ENCODE results near the gene LRRC58. TPM values are rescaled to one million over a fixed set of nuclear protein-coding genes. Genes with fewer than 3 reads are reported as not detected.

Gene LRRC58
- polyA plus RNA-seq, 2 of the 4 experiments (the other 2 are of a cell fraction), result 14.8 to 29.9 TPM

- ChIA-PET POLR2A (no interaction called here), CTCF (interaction anchor here (1.5 kb wide), 1 partner anchor 12 kb away, joined by 3 read pairs; no protein-coding TSS in a partner anchor)
- no peak for DNase-seq (ENCODE audit: low read depth in 1 of 2, low spot score in 1 of 2)
- WGBS (ENCODE audit: missing lambda C conversion rate), result 93% methylated on average over 24 of the region's 24 CpGs
- no peaks in the 10 kb centered on the region for H3K4me1 ChIP-seq
- no peak overlapping the region for H3K4me2 ChIP-seq
- H3K4me3 ChIP-seq, result no peak overlapping the region
- TF ChIP-seq HOXB13 (CRISPR knock-in tag; IDR thresholded peaks at IDR 0.05; ENCODE audit: low read depth) (no peak), ESRRA (IDR thresholded peaks at IDR 0.05; ENCODE audit: borderline replicate concordance, low read length) (no peak), NR3C1 (IDR thresholded peaks at IDR 0.05) (no peak), HES2 (IDR thresholded peaks at IDR 0.05) (no peak), CEBPB (IDR thresholded peaks at IDR 0.05) (no peak), ZSCAN20 (CRISPR knock-in tag; IDR thresholded peaks at IDR 0.05) (no peak), NPAS2 (CRISPR knock-in tag; IDR thresholded peaks at IDR 0.05; ENCODE audit: borderline replicate concordance) (no peak), MAX (IDR thresholded peaks at IDR 0.05) (no peak), CHD2 (IDR thresholded peaks at IDR 0.05; ENCODE audit: low read length, partially characterized antibody) (no peak), CTCF (IDR thresholded peaks at IDR 0.05) (no peak), BHLHE40 (IDR thresholded peaks at IDR 0.05; ENCODE audit: low read depth, low read length) (no peak)
- FAIRE-seq, result no peak
- no peaks in the 10 kb centered on the region for H3K9me3 ChIP-seq
- no peak for ATAC-seq
- H3K27ac ChIP-seq, result no peak overlapping the region
These were observed 37.0 kb downstream of the LRRC58 start for GRCh38 chr3:120311863-120312794.

GRCh38 chr3:120306519-120307455 lies 42.4 kb downstream of the LRRC58 start:
- no peak for FAIRE-seq
- TF ChIP-seq NR3C1 (IDR thresholded peaks at IDR 0.05) (no peak), JUNB (IDR thresholded peaks at IDR 0.05) (no peak), TFCP2L1 (CRISPR knock-in tag; IDR thresholded peaks at IDR 0.05) (no peak), RAD21 (conservative IDR thresholded peaks at IDR 0.05 in 1 of 2, IDR thresholded peaks at IDR 0.05 in 1 of 2) (no peak), POLR2A (IDR thresholded peaks at IDR 0.05; ENCODE audit: low read length) (no peak), FOSB (CRISPR knock-in tag; IDR thresholded peaks at IDR 0.05) (no peak), ESRRA (IDR thresholded peaks at IDR 0.05; ENCODE audit: borderline replicate concordance, low read length) (no peak), MAX (IDR thresholded peaks at IDR 0.05) (no peak), GATA3 (IDR thresholded peaks at IDR 0.05; ENCODE audit: borderline replicate concordance) (no peak), CBX2 (IDR thresholded peaks at IDR 0.05; ENCODE audit: borderline replicate concordance, low read depth) (no peak), E2F6 (IDR thresholded peaks at IDR 0.05; ENCODE audit: borderline replicate concordance, low read depth) (no peak)
- H3K27ac ChIP-seq, result no peak overlapping the region
- DNase-seq (ENCODE audit: low read depth in 1 of 2, low spot score in 1 of 2), result no peak
- ChIA-PET POLR2A (no interaction called here), CTCF (no interaction called here)
- no peak overlapping the region for H3K4me3 ChIP-seq
- WGBS (ENCODE audit: missing lambda C conversion rate), result 96% methylated on average over 70 of the region's 72 CpGs
- H3K4me1 ChIP-seq, result no peaks in the 10 kb centered on the region
- no peak for ATAC-seq
- no peak overlapping the region for H3K4me2 ChIP-seq
- no peaks in the 10 kb centered on the region for H3K9me3 ChIP-seq

Data from A549 (cell line).